Kidney (tissue), 14 donors: ENCODE measurements around the gene PRR33. TPM values are rescaled to one million over a fixed set of nuclear protein-coding genes. Genes with fewer than 3 reads are reported as not detected.

Experiments used
- DNase-seq, 5 donors: peaks; one replicate each; pipeline ENCODE4 v3.0.0-alpha.2; 2013 to 2020
- FAIRE-seq: peaks from 2 replicates; lab custom pipeline; 2012; peaks lifted over from hg19 to GRCh38; lab: Jason Lieb, UNC
- H3K27ac ChIP-seq, 2 donors: one replicate each; pipeline ENCODE4 v1.7.0; 2013; ENCODE audit warnings: low read depth in 2 of 2, low read length in 2 of 2, inconsistent platforms in 1 of 2
- H3K27me3 ChIP-seq: one replicate; pipeline ENCODE4 v1.7.1; 2013; ENCODE audit warnings: low read length, inconsistent platforms; ENCODE audit not compliant: control insufficient read depth, insufficient read depth
- H3K36me3 ChIP-seq, 3 donors: one replicate each; pipeline versions ENCODE4 v1.7.0 to v1.7.1; 2013; ENCODE audit warnings: low read length in 3 of 3, control low read depth in 1 of 3, inconsistent platforms in 1 of 3; ENCODE audit not compliant: insufficient read depth in 3 of 3, control insufficient read depth in 2 of 3
- H3K4me1 ChIP-seq, 3 donors: one replicate each; pipeline versions ENCODE4 v1.7.0 to v1.7.1; 2013; ENCODE audit warnings: low read length in 3 of 3, inconsistent platforms in 1 of 3, low read depth in 1 of 3; ENCODE audit not compliant: control insufficient read depth in 2 of 3, insufficient read depth in 2 of 3
- H3K4me3 ChIP-seq, 3 donors: one replicate each; pipeline versions ENCODE4 v1.7.0 to v1.8.1; 2013; ENCODE audit warnings: low read length in 3 of 3, control low read depth in 1 of 3, inconsistent platforms in 1 of 3
- H3K9ac ChIP-seq, 3 donors: one replicate each; pipeline versions ENCODE4 v1.7.0 to v1.7.1; 2013; ENCODE audit warnings: low read length in 3 of 3, control low read depth in 1 of 3, inconsistent platforms in 1 of 3
- H3K9me3 ChIP-seq, 3 donors: one replicate each; pipeline versions ENCODE4 v1.7.0 to v1.7.1; 2013; ENCODE audit warnings: low read length in 3 of 3, control low read depth in 1 of 3, inconsistent platforms in 1 of 3; ENCODE audit not compliant: control insufficient read depth in 2 of 3, insufficient read depth in 1 of 3
- CTCF ChIP-seq: IDR thresholded peaks from 3 replicates; pipeline ENCODE4 v1.5.1; 2012; ENCODE audit warnings: mild to moderate bottlenecking, moderate library complexity, borderline replicate concordance; ENCODE audit not compliant: insufficient read depth; ENCODE audit errors: extremely low read depth
- intact Hi-C: fragments of 100-400 bp; cut with DNase I; formaldehyde crosslinking; loops from one replicate; pipeline ENCODE4 v1.11.1; 2022
- polyA plus RNA-seq: library from polyadenylated mRNA; stranded (reverse); fragments of 350-450 nt; fragmentation: Illumina TruSeq; extraction: RNeasy Lipid Tissue Mini Kit (QIAGEN cat#74804); gene quantifications from one replicate; pipeline ENCODE4 v1.2.3, GENCODE V29; 2014; ENCODE audit warnings: low read depth, low replicate concordance; ENCODE audit not compliant: insufficient read depth
- total RNA-seq: library from RNA; stranded (reverse); fragmentation: NEBNext Ultra II Directional; extraction: Animal tissue kit (Norgen Biotek cat#: 25700); gene quantifications from one replicate; pipeline ENCODE4 v1.2.1, GENCODE V29; 2021
- donor health status: control.
- donor health status: control.
- donor health status: control.
- donor health status: control.
- donor health status: control.
- donor health status: DM: yes; HTN: yes; CAD: no.
- donor health status: Normal renal cell carcinoma (clear cell type).

The PRR33 gene
- total and polyA plus RNA-seq, 2 donors from 2014 or later: not detected

GRCh38 chr11:1932681-1933080 is 41.0 kb upstream of the PRR33 start:
- intact Hi-C loops: no loop called here
- Histone ChIP-seq H3K4me3 (no peak overlapping the region), H3K27ac (no peak overlapping the region), H3K36me3 (no peaks in the 10 kb centered on the region), H3K4me1 (no peaks in the 10 kb centered on the region), H3K27me3 (no peaks in the 10 kb centered on the region), H3K9ac (no peak overlapping the region), H3K9me3 (no peaks in the 10 kb centered on the region)
- FAIRE-seq (no peak), DNase-seq (no peak)
- no peak for TF ChIP-seq CTCF

- H3K36me3 ChIP-seq: no peaks in the 10 kb centered on the region
- FAIRE-seq (no peak), DNase-seq (peak in 1 of 5 donors; percentile 66)
- no peak overlapping the region for H3K4me3 ChIP-seq
- no peaks in the 10 kb centered on the region for H3K27me3 ChIP-seq
- no peak overlapping the region for H3K27ac ChIP-seq
- H3K9ac ChIP-seq: no peak overlapping the region
- H3K4me1 ChIP-seq: no peaks in the 10 kb centered on the region
- no peaks in the 10 kb centered on the region for H3K9me3 ChIP-seq
- intact Hi-C loops: no loop called here
- TF ChIP-seq CTCF: no peak
Observed at GRCh38 chr11:1932105-1932480, 40.4 kb upstream of the PRR33 start.

GRCh38 chr11:1931341-1932104 is 39.8 kb upstream of the PRR33 start:
- no peaks in the 10 kb centered on the region for H3K27me3 ChIP-seq
- TF ChIP-seq CTCF: no peak
- no peaks in the 10 kb centered on the region for H3K4me1 ChIP-seq
- intact Hi-C loops: no loop called here
- FAIRE-seq (no peak), DNase-seq (peak in 3 of 5 donors; percentile 33 to 72 (median 65))
- no peaks in the 10 kb centered on the region for H3K36me3 ChIP-seq
- H3K9me3 ChIP-seq: no peaks in the 10 kb centered on the region
- no peak overlapping the region for H3K4me3 ChIP-seq
- no peak overlapping the region for H3K27ac ChIP-seq
- no peak overlapping the region for H3K9ac ChIP-seq

- FAIRE-seq: no peak
- TF ChIP-seq CTCF: no peak
- no peak overlapping the region for H3K4me3 ChIP-seq
- H3K9me3 ChIP-seq: no peaks in the 10 kb centered on the region
- H3K27ac ChIP-seq: no peak overlapping the region
- no peaks in the 10 kb centered on the region for H3K27me3 ChIP-seq
- no peaks in the 10 kb centered on the region for H3K36me3 ChIP-seq
- no peaks in the 10 kb centered on the region for H3K4me1 ChIP-seq
- no peak for DNase-seq
- intact Hi-C loops: no loop called here
- H3K9ac ChIP-seq: no peak overlapping the region
Observed at GRCh38 chr11:1930462-1930830, 38.8 kb upstream of the PRR33 start.
